ENCODE results near the gene CFAP92.

DNA sequence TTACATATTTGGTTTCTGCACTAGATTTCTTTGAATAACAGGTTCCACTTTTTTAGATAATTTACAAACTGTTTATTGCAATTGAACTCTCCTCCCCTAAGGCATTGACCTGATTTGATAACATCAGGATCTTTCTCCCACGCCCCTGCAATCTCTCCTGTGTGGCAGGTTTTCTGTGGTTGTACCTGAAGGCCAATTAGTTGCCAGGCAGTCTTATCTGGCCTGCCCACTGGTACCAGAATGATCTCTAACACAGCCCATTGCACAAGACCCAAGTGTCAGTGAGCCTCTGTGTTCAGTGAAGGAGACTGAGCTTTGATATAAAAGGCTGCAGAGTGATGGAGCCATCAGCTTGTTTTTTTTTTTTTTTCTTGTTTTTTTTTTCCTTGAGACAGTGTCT lies 111.2 kb downstream of the CFAP92 start:
- TF ChIP-seq CTCF (IDR thresholded peaks at IDR 0.05) (no peak), EZH2 (IDR thresholded peaks at IDR 0.05; ENCODE audit: borderline replicate concordance, insufficient read depth, low read depth, low read length, poor library complexity, severe bottlenecking) (no peak)

Measured in B cell (primary cell).